Measurements from ENCODE around the gene TRAPPC10. TPM values are rescaled to one million over a fixed set of nuclear protein-coding genes. Genes with fewer than 3 reads are reported as not detected.
"Not testable (repeated sequence)": the region's sequence is repeated elsewhere in the genome, so short reads cannot be mapped to it uniquely, and the experiment has no call there.

The TRAPPC10 gene
- total and polyA plus RNA-seq, 5 donors: 7.6 to 23.3 (median 19.0) TPM

GRCh38 chr21:44150255-44150654 is 138.1 kb downstream of the TRAPPC10 start:
- H3K27ac ChIP-seq (ENCODE audit: low read length); ATAC-seq; DNase-seq; H3K4me3 ChIP-seq (ENCODE audit: low read length); intact Hi-C loops (cut with DNase I); H3K27me3 ChIP-seq (ENCODE audit: control insufficient read depth, insufficient read depth); H3K9me3 ChIP-seq (ENCODE audit: control insufficient read depth, low read length); H3K4me1 ChIP-seq (ENCODE audit: control insufficient read depth, insufficient read depth, low read length): not testable (repeated sequence)
- no CpG with 5 or more reads among the region's 10 CpGs for WGBS

GRCh38 chr21:44153214-44153888 is 141.2 kb downstream of the TRAPPC10 start:
- ATAC-seq (peak; percentile 42 to 66), DNase-seq (peak in 1 of 3 donors; percentile 53)
- intact Hi-C loops (cut with DNase I); H3K4me3 ChIP-seq (ENCODE audit: low read length); H3K27ac ChIP-seq (ENCODE audit: low read length); H3K9me3 ChIP-seq (ENCODE audit: control insufficient read depth, low read length); H3K4me1 ChIP-seq (ENCODE audit: control insufficient read depth, insufficient read depth, low read length); H3K27me3 ChIP-seq (ENCODE audit: control insufficient read depth, insufficient read depth): not testable (repeated sequence)
- WGBS: no CpG with 5 or more reads among the region's 21 CpGs

- 78% methylated on average over 7 of the region's 17 CpGs for WGBS
- intact Hi-C loops (cut with DNase I): not testable (repeated sequence)
- peak; percentile 2 to 33 (median 25) for DNase-seq
Measured at GRCh38 chr21:44153889-44154228, 141.8 kb downstream of the TRAPPC10 start.

GRCh38 chr21:44154816-44155230 is 142.7 kb downstream of the TRAPPC10 start:
- DNase-seq; H3K27ac ChIP-seq (ENCODE audit: low read length); H3K4me3 ChIP-seq (ENCODE audit: low read length); intact Hi-C loops (cut with DNase I); H3K9me3 ChIP-seq (ENCODE audit: control insufficient read depth, low read length); H3K4me1 ChIP-seq (ENCODE audit: control insufficient read depth, insufficient read depth, low read length); H3K27me3 ChIP-seq (ENCODE audit: control insufficient read depth, insufficient read depth): not testable (repeated sequence)
- ATAC-seq: peak; percentile 72 to 74
- no CpG with 5 or more reads among the region's 20 CpGs for WGBS

More at GRCh38 chr21:44153889-44154228, 141.8 kb downstream of the TRAPPC10 start:
- not testable (repeated sequence) for H3K4me3 ChIP-seq (ENCODE audit: low read length); H3K27me3 ChIP-seq (ENCODE audit: control insufficient read depth, insufficient read depth); H3K4me1 ChIP-seq (ENCODE audit: control insufficient read depth, insufficient read depth, low read length); H3K27ac ChIP-seq (ENCODE audit: low read length); H3K9me3 ChIP-seq (ENCODE audit: control insufficient read depth, low read length)
- peak; percentile 23 to 33 for ATAC-seq

- ATAC-seq (peak in 1 of 2 donors; percentile 15), DNase-seq (peak in 1 of 3 donors; percentile 13)
- H3K4me3 ChIP-seq (ENCODE audit: low read length); H3K9me3 ChIP-seq (ENCODE audit: control insufficient read depth, low read length); intact Hi-C loops (cut with DNase I); H3K27ac ChIP-seq (ENCODE audit: low read length); H3K4me1 ChIP-seq (ENCODE audit: control insufficient read depth, insufficient read depth, low read length); H3K27me3 ChIP-seq (ENCODE audit: control insufficient read depth, insufficient read depth): not testable (repeated sequence)
- WGBS: no CpG with 5 or more reads among the region's 38 CpGs
Measured at GRCh38 chr21:44155231-44155993, 143.3 kb downstream of the TRAPPC10 start.

- no CpG with 5 or more reads among the region's 8 CpGs for WGBS
- not testable (repeated sequence) for H3K27ac ChIP-seq (ENCODE audit: low read length); H3K4me1 ChIP-seq (ENCODE audit: control insufficient read depth, insufficient read depth, low read length)
Measured at GRCh38 chr21:44155994-44156380, 143.9 kb downstream of the TRAPPC10 start.

More at GRCh38 chr21:44155994-44156380, 143.9 kb downstream of the TRAPPC10 start:
- H3K4me3 ChIP-seq (ENCODE audit: low read length); DNase-seq; intact Hi-C loops (cut with DNase I); H3K9me3 ChIP-seq (ENCODE audit: control insufficient read depth, low read length); ATAC-seq; H3K27me3 ChIP-seq (ENCODE audit: control insufficient read depth, insufficient read depth): not testable (repeated sequence)

Other genes starting within 250 kb of the TRAPPC10 start
- gene CSTB, start 236.0 kb upstream of the TRAPPC10 start, total RNA-seq: 10 to 100 TPM; 28.6 to 36.2 (median 31.8) TPM
- gene CSTB, start 236.0 kb upstream of the TRAPPC10 start, polyA plus RNA-seq: 57.5 TPM
- 10 to 100 TPM in 3 of 4 donors, 1 to 10 TPM in 1; 9.6 to 12.9 (median 11.1) TPM for gene RRP1, start 222.7 kb upstream of the TRAPPC10 start, total RNA-seq
- gene RRP1, start 222.7 kb upstream of the TRAPPC10 start, polyA plus RNA-seq: 7.2 TPM
- gene AGPAT3, start 147.1 kb upstream of the TRAPPC10 start, total RNA-seq: 10 to 100 TPM; 50.6 to 71.1 (median 62.5) TPM
- gene AGPAT3, start 147.1 kb upstream of the TRAPPC10 start, polyA plus RNA-seq: 32.0 TPM
- 1 to 10 TPM in 3 of 4 donors, under 1 TPM in 1; 0.94 to 8.9 (median 2.3) TPM for gene PWP2, start 95.1 kb downstream of the TRAPPC10 start, total RNA-seq
- gene PWP2, start 95.1 kb downstream of the TRAPPC10 start, polyA plus RNA-seq: 1.6 TPM
- 10 to 100 TPM in 3 of 4 donors, 1 to 10 TPM in 1; 7.0 to 83.1 (median 14.1) TPM for gene GATD3, start 121.4 kb downstream of the TRAPPC10 start, total RNA-seq
- gene GATD3, start 121.4 kb downstream of the TRAPPC10 start, polyA plus RNA-seq: 12.1 TPM
- gene ICOSLG, start 228.6 kb downstream of the TRAPPC10 start, total RNA-seq: 1 to 10 TPM in 2 of 4 donors, under 1 TPM in 2; 0.60 to 4.6 (median 1.7) TPM
- 0.57 TPM for gene ICOSLG, start 228.6 kb downstream of the TRAPPC10 start, polyA plus RNA-seq
- not detected for gene DNMT3L, start 249.6 kb downstream of the TRAPPC10 start, total RNA-seq
- gene DNMT3L, start 249.6 kb downstream of the TRAPPC10 start, polyA plus RNA-seq: not detected